Measurements from ENCODE around the gene ARHGAP5.

- TF ChIP-seq PATZ1 (CRISPR knock-in tag; IDR thresholded peaks at IDR 0.05; ENCODE audit: borderline replicate concordance) (no peak), GLIS3 (CRISPR knock-in tag; IDR thresholded peaks at IDR 0.05) (no peak), ZC3H10 (CRISPR knock-in tag; IDR thresholded peaks at IDR 0.05) (no peak)
Observed at GRCh38 chr14:32197919-32198318, 120.8 kb downstream of the ARHGAP5 start.

Data from SK-N-SH treated with all-trans-retinoic acid at 6 μM for 48 hours (cell line).